ENCODE measurements around the gene NLGN1. TPM values are rescaled to one million over a fixed set of nuclear protein-coding genes. Genes with fewer than 3 reads are reported as not detected.

NLGN1 gene
- total RNA-seq, 2 donors from 2014 or later: 0.36 to 11.7 TPM

DNA sequence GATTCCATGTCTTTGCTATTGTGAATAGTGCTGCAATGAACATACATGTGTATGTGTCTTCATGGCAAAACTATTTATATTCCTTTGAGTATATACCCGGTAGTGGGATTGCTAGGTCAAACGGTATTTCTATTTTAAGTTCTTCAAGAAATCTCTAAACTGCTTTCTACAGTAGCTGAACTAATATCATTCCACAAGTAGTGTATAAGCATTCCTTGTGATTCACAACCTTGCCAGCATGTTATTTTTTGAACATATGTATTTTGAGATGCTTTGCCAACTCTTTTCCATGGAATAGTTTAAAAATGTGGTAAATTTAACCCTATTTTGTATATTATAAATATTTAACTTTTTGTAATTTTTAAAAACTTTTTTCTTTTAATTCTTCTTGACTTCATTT lies 868.9 kb downstream of the NLGN1 start:
- intact Hi-C loops (cut with DNase I): no loop called here
- DNase-seq (ENCODE audit: low spot score): no peak
- Histone ChIP-seq H3K4me1 (replicated peaks) (no peaks in the 10 kb centered on the region), H3K36me3 (no peaks in the 10 kb centered on the region), H3K4me3 (no peak overlapping the region), H3K9me3 (no peaks in the 10 kb centered on the region), H3K27me3 (replicated peaks; ENCODE audit: insufficient read depth) (no peaks in the 10 kb centered on the region), H3K27ac (no peak overlapping the region)
- TF ChIP-seq, protein P1, sequence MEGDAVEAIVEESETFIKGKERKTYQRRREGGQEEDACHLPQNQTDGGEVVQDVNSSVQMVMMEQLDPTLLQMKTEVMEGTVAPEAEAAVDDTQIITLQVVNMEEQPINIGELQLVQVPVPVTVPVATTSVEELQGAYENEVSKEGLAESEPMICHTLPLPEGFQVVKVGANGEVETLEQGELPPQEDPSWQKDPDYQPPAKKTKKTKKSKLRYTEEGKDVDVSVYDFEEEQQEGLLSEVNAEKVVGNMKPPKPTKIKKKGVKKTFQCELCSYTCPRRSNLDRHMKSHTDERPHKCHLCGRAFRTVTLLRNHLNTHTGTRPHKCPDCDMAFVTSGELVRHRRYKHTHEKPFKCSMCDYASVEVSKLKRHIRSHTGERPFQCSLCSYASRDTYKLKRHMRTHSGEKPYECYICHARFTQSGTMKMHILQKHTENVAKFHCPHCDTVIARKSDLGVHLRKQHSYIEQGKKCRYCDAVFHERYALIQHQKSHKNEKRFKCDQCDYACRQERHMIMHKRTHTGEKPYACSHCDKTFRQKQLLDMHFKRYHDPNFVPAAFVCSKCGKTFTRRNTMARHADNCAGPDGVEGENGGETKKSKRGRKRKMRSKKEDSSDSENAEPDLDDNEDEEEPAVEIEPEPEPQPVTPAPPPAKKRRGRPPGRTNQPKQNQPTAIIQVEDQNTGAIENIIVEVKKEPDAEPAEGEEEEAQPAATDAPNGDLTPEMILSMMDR (IDR thresholded peaks at IDR 0.05): no peak
- no peak for TF ChIP-seq POLR2A (IDR thresholded peaks at IDR 0.05)
- TF ChIP-seq POLR2AphosphoS5 (IDR thresholded peaks at IDR 0.05): no peak
- 97% methylated on average over 2 of the region's 2 CpGs for WGBS

DNA sequence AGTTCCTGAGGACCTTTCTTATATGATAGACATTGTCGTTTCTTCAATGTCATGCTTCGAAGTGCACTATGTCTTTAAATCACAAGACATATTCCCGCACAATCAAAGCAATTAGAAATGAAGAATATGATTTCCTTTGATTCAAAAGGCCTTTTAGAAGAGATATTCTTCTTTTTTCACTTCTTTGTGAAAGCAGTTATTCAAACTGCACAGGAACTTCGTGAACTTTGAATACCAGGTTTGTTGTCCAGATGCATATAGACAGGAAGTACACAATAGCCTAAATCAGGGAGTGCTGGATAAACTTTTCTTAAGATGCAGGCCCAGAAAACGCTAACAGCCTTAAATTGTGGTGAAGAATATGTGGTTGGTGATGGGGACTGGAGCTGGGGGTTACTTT lies 870.5 kb downstream of the NLGN1 start:
- H3K27ac ChIP-seq: no peak overlapping the region
- no peak overlapping the region for H3K4me3 ChIP-seq
- H3K9me3 ChIP-seq: no peaks in the 10 kb centered on the region
- no peaks in the 10 kb centered on the region for H3K4me1 ChIP-seq (replicated peaks)
- H3K36me3 ChIP-seq: no peaks in the 10 kb centered on the region
- 86% methylated on average over 5 of the region's 5 CpGs for WGBS
- intact Hi-C loops (cut with DNase I): no loop called here
- no peaks in the 10 kb centered on the region for H3K27me3 ChIP-seq (replicated peaks; ENCODE audit: insufficient read depth)
- TF ChIP-seq POLR2AphosphoS5 (IDR thresholded peaks at IDR 0.05) (no peak), POLR2A (IDR thresholded peaks at IDR 0.05) (no peak)
- TF ChIP-seq, protein P1 (IDR thresholded peaks at IDR 0.05): no peak
- no peak for DNase-seq (ENCODE audit: low spot score)

DNA sequence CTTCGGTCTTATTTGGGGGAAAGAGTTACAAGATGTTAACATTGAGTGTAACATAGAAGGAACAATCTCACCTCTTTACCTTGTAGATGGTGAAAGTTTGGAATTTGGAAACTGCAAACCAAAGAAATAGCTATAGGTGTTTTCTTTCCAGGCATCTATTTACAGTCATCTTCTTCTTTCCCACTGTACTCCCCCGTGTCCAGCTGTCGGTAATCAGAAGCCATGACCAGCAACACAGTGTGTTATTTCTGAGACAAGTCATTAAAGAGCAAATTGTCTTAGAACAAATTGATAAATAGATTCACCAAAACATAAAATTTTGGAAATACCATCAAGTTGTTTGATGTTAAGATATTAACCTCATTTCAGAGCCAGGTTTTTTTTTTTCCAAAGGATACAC lies 871.0 kb downstream of the NLGN1 start:
- no peak for DNase-seq (ENCODE audit: low spot score)
- TF ChIP-seq, protein P1 (IDR thresholded peaks at IDR 0.05): no peak
- TF ChIP-seq POLR2A (IDR thresholded peaks at IDR 0.05): no peak
- no peak for TF ChIP-seq POLR2AphosphoS5 (IDR thresholded peaks at IDR 0.05)
- no peaks in the 10 kb centered on the region for H3K36me3 ChIP-seq

DNA sequence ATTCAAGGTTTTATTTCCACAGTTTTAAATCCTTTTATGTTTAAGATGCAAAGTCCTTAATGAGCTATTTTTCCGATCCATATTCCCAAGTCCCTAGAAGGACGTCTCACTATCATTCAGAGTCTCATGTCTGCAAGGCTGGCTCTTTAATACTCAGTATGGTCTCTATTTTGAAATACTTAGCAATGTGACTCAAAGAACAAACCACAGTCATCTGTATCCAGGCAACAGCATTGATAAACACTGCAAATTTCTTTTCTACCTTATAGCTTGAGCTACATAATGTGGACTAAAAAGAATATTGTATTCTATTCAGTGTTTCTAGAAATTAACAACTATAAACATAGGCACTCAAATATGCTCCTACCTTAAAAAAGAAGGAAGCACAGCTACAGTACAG lies 873.3 kb downstream of the NLGN1 start:
- 85% methylated on average over 2 of the region's 2 CpGs for WGBS

More for the DNA sequence above, 871.0 kb downstream of the NLGN1 start:
- H3K4me1 ChIP-seq (replicated peaks): no peaks in the 10 kb centered on the region
- H3K27me3 ChIP-seq (replicated peaks; ENCODE audit: insufficient read depth): no peaks in the 10 kb centered on the region
- intact Hi-C loops (cut with DNase I): no loop called here
- H3K27ac ChIP-seq: no peak overlapping the region
- no peak overlapping the region for H3K4me3 ChIP-seq
- H3K9me3 ChIP-seq: no peaks in the 10 kb centered on the region
- WGBS: 78% methylated on average over 3 of the region's 3 CpGs

DNA sequence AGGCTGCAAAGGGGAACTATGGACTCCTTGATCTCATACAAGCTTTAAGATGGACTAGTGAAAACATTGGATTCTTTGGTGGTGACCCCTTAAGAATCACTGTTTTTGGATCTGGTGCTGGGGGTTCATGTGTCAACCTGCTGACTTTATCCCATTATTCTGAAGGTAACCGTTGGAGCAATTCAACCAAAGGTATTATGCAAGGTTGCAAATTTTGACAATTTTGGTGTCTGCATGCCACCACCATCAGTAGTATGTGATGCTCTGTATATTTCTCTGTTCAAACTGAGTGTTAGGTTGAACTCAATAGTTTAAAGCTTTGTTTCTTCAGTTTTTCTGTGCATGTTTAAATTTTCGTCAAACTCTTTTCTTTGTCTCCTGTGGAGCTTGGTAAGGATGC lies 877.8 kb downstream of the NLGN1 start:
- no peak for DNase-seq (ENCODE audit: low spot score)
- no peaks in the 10 kb centered on the region for H3K4me1 ChIP-seq (replicated peaks)
- WGBS: 87% methylated on average over 2 of the region's 2 CpGs
- intact Hi-C loops (cut with DNase I): no loop called here
- H3K36me3 ChIP-seq: no peaks in the 10 kb centered on the region
- H3K27ac ChIP-seq: no peak overlapping the region
- TF ChIP-seq, protein P1 (IDR thresholded peaks at IDR 0.05): no peak
- TF ChIP-seq POLR2AphosphoS5 (IDR thresholded peaks at IDR 0.05) (no peak), POLR2A (IDR thresholded peaks at IDR 0.05) (no peak)
- H3K27me3 ChIP-seq (replicated peaks; ENCODE audit: insufficient read depth): no peaks in the 10 kb centered on the region
- H3K4me3 ChIP-seq: no peak overlapping the region
- no peaks in the 10 kb centered on the region for H3K9me3 ChIP-seq

More for the DNA sequence above, 873.3 kb downstream of the NLGN1 start:
- no peaks in the 10 kb centered on the region for H3K36me3 ChIP-seq
- no peak for DNase-seq (ENCODE audit: low spot score)
- intact Hi-C loops (cut with DNase I): no loop called here
- H3K27me3 ChIP-seq (replicated peaks; ENCODE audit: insufficient read depth): no peaks in the 10 kb centered on the region
- H3K27ac ChIP-seq: no peak overlapping the region
- H3K4me3 ChIP-seq: no peak overlapping the region
- H3K4me1 ChIP-seq (replicated peaks): no peaks in the 10 kb centered on the region
- no peaks in the 10 kb centered on the region for H3K9me3 ChIP-seq
- no peak for TF ChIP-seq POLR2A (IDR thresholded peaks at IDR 0.05)
- no peak for TF ChIP-seq POLR2AphosphoS5 (IDR thresholded peaks at IDR 0.05)
- TF ChIP-seq, protein P1 (IDR thresholded peaks at IDR 0.05): no peak
